Bronchial epithelial cell (primary cell): ENCODE data around the gene FCRL3. TPM values are rescaled to one million over a fixed set of nuclear protein-coding genes. Genes with fewer than 3 reads are reported as not detected.

Experiments used
- DNase-seq: peaks from one replicate; pipeline ENCODE4 v3.0.0-alpha.2; 2010; ENCODE audit warnings: low read depth
- FAIRE-seq: peaks from 2 replicates; lab custom pipeline; 2011; peaks lifted over from hg19 to GRCh38; lab: Jason Lieb, UNC
- H3K27me3 ChIP-seq: 2 replicates; pipeline ENCODE4 v1.5.1; 2011; ENCODE audit warnings: low read length; ENCODE audit not compliant: control insufficient read depth, insufficient read depth
- H3K36me3 ChIP-seq: 2 replicates; pipeline ENCODE4 v1.5.1; 2011; ENCODE audit warnings: low read length; ENCODE audit not compliant: control insufficient read depth, insufficient read depth
- H3K4me3 ChIP-seq: 2 replicates; pipeline ENCODE4 v1.5.1; 2011; ENCODE audit warnings: mild to moderate bottlenecking, low read depth, low read length, control low read depth
- CTCF ChIP-seq: IDR thresholded peaks from 2 replicates; pipeline ENCODE4 v1.5.1; 2011; ENCODE audit warnings: mild to moderate bottlenecking, moderate library complexity, low read length, control low read depth, inconsistent platforms; ENCODE audit not compliant: insufficient read depth, severe bottlenecking
- total RNA-seq: library from RNA; depleted of rRNA; stranded (reverse); fragments of >200 nt; gene quantifications from 2 replicates; pipeline ENCODE4 v1.2.1, GENCODE V29; 2014

FCRL3 gene
- total RNA-seq, 1 donor from 2014 or later: not detected

DNA sequence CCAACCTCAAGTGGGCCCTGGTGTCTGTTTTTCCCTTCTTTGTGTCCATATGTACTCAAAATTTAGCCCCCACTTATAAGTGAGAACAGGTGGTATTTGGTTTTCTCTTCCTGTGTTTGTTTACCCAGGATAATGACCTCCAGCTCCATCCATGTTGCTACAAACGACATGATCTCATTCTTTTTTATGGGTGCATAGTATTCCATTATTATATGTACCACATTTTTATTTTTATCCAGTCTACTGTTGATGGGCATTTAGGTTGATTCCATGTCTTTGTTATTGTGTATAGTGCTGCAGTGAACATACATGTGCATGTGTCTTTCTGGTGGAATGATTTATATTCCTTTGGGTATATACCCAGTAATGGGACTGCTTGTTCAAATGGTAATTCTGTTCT is 27.6 kb downstream of the FCRL3 start:
- H3K27me3 ChIP-seq: no peaks in the 10 kb centered on the region

DNA sequence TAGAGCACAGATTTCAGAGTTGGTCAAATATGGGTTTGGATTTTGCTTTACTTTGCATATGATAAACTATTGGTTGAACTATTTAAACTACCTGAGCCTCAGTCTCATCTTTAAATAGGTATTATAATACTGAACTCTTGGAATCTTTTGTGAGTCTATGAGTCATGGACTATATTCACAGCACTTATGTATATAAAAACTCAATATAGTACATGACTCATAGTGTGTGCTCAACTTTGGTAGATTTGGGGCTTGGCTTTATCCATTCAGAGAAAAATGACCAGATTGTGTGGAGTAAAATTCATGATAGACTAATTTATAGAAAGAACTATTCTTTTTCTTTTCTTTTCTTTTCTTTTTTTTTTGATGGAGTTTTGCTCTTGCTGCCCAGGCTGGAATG is 28.7 kb downstream of the FCRL3 start:
- no peak for FAIRE-seq
- Histone ChIP-seq H3K36me3 (no peaks in the 10 kb centered on the region), H3K27me3 (no peaks in the 10 kb centered on the region), H3K4me3 (no peak overlapping the region)
- TF ChIP-seq CTCF: no peak
- peak; percentile 65 for DNase-seq

More for the DNA sequence above, 27.6 kb downstream of the FCRL3 start:
- no peaks in the 10 kb centered on the region for H3K36me3 ChIP-seq
- no peak for TF ChIP-seq CTCF
- H3K4me3 ChIP-seq: no peak overlapping the region
- FAIRE-seq: no peak
- DNase-seq: no peak

GRCh38 chr1:157659576-157660247 is 40.9 kb downstream of the FCRL3 start:
- FAIRE-seq: no peak
- DNase-seq: no peak
- H3K4me3 ChIP-seq: no peak overlapping the region
- no peak for TF ChIP-seq CTCF
- H3K36me3 ChIP-seq: no peaks in the 10 kb centered on the region
- no peaks in the 10 kb centered on the region for H3K27me3 ChIP-seq

DNA sequence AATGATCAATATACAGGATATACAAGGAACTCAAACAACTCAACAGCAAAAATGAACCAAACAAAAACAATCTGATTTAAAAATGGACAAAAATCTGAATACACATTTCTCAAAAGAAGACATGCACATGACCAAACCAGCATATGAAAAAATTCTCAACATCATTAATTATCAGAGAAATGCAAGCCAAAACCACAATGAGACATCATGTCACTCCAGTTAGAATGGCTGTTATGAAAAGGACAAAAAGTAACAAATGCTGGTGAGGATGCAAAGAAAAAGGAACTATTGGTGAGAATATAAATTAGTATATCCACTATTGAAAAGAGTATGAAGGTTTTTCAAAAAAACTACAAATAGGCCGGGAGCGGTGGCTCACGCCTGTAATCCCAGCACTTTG is 42.0 kb downstream of the FCRL3 start:
- DNase-seq: no peak
- Histone ChIP-seq H3K27me3 (no peaks in the 10 kb centered on the region), H3K36me3 (no peaks in the 10 kb centered on the region), H3K4me3 (no peak overlapping the region)
- TF ChIP-seq CTCF: no peak
- no peak for FAIRE-seq

DNA sequence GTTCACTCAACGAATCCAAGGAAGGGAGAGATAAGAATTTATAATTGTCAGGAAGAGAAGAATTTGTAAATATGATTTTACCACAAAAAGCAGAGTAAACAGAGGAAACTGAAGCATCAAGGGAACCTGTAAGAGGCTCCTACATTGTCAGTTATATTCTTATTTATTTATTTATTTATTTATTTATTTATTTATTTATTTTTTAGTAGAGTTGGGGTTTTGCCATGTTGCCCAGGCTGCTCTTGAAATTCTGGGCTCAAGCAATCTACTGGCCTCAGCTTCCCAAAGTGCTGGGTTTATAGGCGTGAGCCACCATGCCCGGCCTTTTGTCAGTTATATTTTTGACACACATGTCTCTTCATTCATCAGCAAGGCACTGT is 47.1 kb downstream of the FCRL3 start:
- no peak for TF ChIP-seq CTCF
- DNase-seq (no peak), FAIRE-seq (no peak)
- Histone ChIP-seq H3K4me3 (no peak overlapping the region), H3K27me3 (no peaks in the 10 kb centered on the region), H3K36me3 (no peaks in the 10 kb centered on the region)
